Colon (tissue), 2 donors: ENCODE data around the gene KRI1.
"Not testable (repeated sequence)": the region's sequence is repeated elsewhere in the genome, so short reads cannot be mapped to it uniquely, and the experiment has no call there.

Source experiments
- FAIRE-seq: peaks from 2 replicates; lab custom pipeline; 2012; peaks lifted over from hg19 to GRCh38; lab: Jason Lieb, UNC
- donor health status: control.
- donor health status: control.

The KRI1 gene

DNA sequence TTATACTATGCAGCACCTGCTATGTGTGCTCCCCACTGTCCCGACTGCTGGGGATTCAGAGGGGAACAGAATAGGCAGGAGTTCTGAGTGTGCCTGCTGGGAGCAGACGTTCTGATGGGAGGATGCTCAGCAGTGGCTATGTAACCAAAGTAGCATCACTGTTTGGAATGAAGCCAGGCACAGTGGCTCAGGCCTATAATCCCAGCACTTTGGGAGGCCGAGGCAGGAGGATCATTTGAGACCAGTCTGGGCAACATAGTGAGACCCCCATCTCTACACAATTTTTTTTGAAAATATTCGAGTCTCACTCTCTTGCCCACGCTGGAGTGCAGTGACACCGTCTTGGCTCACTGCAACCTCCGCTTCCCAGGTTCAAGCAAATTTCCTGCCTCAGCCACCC lies 16.1 kb downstream of the KRI1 start:
- no peak for FAIRE-seq

DNA sequence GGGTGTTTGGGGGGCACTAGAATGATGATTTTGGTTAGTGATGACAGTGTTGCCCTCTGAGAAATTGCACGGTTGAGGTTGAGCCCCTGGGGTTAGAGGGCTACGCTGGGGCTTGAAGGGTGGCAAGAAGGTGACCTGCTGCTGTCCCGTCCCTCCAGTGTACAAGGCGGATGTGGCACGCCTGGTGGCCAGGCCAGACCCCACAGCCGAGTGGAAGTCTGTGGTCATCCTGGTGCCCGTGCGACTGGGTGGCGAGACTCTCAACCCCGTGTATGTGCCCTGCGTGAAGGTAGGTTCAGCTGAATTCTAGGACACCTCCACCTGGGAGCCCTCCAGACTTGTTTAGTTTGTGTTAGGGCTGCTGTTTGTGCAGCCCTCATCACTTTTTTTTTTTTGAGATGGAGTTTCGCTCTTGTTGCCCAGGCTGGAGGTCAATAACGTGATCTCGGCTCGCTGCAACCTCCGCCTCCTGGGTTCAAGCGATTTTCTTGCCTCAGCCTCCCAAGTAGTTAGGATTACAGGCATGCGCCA lies 17.0 kb downstream of the KRI1 start:
- FAIRE-seq = no peak

DNA sequence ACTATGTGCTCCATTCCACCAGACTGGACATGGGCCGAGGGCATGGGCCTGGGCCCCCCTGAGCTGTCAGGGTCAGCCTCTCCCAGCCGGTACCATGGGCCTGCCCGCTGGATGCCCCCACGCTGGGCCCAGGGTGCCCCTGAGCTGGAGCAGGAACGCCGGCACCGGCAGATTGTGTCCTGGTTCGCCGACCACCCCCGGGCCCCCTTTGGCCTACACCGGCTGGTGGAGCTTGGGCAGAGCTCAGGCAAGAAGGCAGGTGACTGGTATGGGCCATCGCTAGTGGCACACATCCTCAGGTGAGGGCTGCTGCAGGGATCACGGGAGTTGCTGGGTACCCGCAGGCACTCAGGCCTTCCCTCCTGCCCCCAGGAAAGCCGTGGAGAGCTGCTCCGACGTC lies 19.0 kb downstream of the KRI1 start:
- FAIRE-seq = no peak

DNA sequence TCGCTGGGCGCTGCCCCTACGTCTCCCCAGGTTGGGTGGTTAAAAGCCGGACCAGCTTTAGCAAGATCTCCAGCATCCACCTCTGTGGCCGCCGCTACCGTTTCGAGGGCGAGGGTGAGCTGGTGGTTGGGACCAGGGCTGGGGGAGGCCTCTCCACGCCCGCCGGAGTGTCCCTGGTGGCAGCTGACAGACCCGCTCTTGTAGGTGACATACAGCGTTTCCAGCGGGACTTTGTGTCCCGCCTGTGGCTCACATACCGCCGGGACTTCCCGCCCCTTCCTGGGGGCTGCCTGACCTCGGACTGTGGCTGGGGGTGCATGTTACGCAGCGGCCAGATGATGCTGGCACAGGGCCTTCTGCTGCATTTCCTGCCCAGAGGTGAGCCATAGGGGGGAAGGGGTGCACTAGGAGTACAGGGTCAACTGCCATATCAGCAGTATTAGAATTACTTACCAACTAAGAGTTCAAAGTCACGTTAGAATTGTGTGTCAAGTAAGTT lies 21.0 kb downstream of the KRI1 start:
- FAIRE-seq = no peak

DNA sequence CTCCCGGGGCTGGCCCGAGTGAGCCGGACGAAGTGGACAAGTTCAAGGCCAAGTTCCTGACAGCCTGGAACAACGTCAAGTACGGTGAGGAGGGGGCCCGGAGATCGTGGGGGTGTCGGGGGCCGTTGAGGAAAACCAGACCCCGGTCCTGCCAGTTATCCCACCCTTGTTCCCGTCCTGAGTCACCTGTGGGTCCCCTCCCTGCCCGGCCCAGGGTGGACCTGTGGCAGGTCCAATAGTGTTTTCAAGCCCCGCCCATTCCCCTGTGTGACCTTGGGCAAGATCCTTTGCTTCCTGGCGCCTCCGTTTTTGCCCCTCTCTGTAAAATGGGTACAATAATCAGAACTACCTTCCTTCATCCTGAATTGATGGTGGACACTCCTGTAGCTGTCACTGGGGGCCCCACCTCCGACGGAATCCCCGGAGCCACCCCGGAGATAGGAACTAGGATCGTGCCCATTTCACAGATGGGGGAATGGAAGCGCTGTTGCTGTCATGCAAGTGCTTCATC lies 21.5 kb downstream of the KRI1 start:
- FAIRE-seq = no peak

DNA sequence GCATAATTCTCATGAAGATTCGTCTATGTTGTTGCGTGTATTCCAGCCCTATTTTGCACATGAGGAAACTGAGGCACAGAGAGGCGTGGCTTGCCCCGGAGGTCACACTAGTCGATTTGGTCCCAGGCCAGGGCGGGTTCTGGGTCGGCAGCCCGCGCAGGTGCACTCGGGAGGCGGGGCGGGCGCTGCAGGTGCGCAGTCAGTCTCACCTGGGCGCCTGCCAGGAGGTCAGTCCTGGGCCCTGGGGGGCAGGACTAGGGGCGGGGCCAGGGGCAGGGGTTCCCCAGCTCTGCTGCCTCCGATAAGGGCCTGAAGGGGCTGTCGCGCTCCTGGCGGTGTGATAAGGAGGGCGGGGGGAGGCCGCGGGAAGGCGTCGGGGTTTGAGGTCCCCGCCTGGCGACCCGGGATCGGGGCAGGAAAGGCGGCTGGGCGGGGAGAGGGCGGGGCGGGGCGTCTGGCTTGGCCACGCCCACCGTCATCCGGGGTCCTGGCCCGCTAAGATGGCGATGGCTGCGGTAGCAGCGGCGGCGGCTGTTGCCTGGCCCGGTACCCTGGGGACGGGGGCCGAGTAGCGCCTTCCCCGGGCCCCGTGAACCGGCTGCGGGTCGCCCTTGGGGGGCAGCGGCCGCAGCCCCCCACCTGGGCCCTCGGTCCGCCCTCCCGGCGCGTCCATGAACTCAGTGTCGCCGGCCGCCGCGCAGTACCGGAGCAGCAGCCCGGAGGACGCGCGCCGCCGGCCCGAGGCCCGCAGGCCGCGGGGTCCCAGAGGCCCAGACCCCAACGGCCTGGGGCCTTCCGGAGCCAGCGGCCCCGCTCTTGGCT lies 22.2 kb downstream of the KRI1 start, which contains the start of gene ATG4D:
ATG4D (plus strand) TSS at position 485 of the 822 bp plus-strand sequence; CDS start at position 672, 187 bp downstream.
- no peak for FAIRE-seq

DNA sequence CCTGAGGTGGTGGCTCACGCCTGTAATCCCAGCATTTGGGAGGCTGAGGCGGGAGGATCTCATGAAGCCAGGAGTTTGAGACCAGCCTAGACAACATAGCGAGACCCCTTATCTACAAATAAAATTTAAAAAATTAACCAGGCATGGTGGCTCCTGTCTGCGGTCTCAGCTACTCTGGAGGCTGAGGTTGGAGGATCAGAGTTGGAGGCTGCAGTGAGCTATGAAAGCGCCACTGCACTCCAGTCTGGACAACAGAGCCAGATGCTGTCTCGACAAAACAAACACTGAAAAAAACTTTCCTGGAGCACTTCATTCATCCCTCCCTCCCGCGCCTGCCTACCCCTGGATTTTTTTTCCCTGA lies 22.8 kb downstream of the KRI1 start:
- FAIRE-seq = no peak

DNA sequence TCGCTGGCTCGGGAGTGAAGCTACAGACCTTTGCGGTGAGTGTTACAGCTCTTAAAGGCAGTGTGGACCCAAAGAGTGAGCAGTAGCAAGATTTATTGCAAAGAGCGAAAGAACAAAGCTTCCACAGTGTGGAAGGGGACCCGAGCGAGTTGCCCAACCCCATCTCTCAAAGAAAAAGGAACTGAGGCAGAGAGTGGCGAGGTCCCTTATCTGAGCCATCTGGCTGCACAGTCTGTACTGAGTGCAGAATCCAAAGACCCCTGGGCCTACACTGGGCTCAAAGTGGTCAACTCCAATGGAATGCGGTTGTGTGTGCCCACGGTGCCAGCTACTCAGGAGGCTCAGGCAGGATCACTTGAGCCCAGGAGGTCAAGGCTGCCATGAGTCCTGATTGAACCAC lies 26.8 kb downstream of the KRI1 start:
- not testable (repeated sequence) for FAIRE-seq

DNA sequence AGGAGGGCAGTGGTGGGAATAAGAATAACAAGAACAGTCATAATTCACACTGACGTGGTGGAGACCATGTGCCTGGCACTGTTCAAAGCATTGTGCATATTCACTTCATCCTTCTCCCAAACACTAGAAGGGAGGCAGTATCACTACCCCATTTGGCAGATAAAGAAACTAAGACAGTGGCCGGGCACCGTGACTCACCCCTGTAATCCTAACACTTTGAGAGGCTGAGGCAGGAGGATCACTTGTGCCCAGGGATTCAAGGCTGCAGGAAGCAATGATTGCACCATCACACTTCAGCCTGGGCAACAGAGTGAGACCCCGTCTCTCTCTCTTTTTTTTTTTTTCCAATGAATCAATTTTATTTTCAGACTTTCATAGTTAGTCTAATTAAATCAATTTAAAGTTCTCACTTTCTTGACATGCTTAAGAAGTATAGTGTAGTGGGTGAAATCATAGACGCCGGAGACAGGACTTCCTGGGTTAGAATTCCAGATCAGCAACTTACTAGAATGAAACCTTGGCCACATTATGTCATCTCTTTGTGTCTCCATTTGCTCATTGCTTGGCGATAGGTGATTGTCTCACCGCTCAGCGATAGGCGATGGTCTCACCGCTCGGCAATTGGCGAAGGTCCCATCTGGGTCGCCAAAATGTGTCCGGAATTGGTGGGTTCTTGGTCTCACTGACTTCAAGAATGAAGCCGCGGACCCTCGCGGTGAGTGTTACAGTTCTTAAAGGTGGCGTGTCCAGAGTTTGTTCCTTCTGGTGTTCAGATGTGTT lies 27.4 kb downstream of the KRI1 start:
- no peak for FAIRE-seq

DNA sequence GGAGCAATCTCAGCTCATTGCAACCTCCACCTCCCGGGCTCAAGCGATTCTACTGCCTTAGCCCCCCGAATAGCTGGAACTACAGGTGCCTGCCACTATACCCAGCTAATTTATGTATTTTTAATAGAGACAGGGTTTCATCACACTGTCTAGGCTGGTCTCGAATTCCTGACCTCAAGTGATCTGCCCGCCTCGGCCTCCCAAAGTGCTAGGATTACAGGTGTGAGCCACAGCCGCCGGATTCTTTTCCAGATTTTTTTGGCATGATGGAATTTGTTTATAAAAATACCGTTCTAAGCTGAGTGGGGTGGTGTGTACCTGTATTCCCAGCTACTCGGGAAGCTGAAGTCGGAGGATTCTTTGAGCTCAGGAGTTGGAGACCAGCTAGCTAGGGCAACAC lies 28.1 kb downstream of the KRI1 start:
- FAIRE-seq = no peak

DNA sequence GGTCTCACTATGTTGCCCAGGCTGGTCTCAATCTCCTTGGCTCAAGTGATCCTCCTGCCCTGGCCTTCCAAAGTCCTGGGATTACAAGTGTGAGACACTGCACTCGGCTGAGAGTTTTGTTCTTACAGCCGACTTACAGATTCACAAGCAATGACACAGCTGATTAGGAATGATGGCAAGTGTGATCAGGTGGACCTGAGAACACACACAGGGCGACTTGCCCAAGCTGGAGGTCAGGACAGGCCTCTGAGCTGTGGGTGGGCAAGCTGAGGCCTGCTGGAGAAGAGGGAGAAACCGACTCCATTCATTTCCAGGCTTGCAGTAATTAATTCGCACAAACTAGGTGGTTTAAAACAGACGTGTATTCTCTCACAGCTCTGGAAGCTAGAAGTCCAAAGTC lies 30.2 kb downstream of the KRI1 start:
- FAIRE-seq = no peak

DNA sequence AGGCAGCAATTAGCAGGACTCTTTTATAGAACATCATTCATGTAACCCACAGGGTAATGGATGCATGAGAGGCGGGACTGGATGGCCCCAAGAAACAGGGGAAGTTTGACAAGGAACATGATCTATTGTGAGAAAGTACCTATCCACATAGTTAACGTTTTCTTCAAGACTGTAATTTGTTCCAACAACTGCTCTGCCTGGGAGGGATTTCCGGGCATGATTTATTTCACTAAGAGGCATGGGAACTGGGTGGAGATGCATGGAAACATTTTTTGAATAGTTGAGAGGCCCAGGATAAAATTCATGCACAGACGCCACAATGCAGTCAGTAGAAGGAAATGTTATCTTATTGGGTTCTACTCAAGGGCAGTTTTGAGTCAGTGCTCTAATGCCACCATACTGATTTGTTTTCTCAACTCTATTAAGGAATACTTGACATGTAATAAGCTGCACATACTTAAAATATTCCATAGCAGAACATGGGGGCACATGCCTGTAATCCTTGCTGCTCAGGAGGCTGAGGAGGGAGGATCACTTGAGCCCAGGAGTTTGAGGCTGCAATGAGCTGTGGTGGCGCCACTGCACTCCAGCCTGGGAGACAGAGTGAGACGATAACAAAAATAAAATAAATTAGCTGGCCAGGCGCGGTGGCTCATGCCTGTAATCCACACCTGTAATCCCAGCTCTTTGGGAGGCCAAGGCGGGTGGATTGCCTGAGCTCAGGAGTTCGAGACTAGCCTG lies 32.0 kb downstream of the KRI1 start:
- no peak for FAIRE-seq

DNA sequence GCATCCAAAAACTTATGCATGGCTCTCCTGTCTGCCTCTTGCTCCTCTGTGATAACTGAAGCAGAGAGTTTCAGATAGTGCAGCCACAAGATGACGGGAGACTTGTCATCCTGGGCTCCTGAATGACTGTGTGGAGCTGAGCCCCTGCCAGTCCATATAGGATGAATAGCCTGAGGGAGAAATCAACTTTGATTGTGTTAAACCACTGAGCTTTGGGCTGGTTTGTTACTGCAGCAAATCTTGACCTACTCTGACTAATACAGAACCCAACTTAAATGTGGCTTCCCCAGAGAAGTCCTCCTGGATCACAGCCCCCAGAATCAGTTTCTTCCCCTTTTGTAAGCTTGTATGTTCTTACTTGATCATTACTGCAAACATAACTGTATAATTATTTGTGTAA lies 33.4 kb downstream of the KRI1 start:
- FAIRE-seq = no peak

DNA sequence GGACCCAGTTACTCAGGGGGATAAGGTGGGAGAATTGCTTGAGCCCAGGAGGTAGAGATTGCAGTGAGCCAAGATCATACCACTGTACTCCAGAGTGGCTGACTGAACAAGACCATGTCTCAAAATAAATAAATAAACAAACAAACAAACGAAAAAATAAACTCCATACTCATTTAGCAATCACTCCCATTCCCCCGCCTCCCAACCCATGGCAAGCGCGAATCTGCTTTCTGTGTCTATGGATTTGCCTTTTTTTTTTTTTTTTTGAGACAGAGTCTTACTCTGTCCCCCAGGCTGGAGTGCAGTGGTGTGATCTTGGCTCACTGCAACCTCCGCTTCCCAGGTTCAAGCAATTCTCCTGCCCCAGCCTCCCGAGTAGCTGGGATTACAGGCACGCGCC lies 38.9 kb downstream of the KRI1 start:
- not testable (repeated sequence) for FAIRE-seq

DNA sequence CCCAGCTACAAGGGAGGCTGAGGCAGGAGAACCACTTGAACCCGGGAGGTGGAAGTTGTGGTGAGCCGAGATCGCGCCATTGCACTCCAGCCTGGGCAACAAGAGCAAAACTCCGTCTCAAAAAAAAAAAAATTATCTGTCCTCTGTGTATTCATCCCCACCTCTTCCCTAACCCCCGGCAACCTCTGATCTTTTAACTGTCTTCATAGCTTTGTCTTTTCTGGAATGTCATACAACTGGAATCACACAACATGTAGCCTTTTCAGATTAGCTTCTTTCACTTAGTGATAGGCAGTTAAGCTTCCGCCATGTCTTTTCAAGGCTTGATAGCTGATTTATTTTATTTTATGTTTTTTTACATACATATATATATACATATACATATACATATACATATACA lies 40.2 kb downstream of the KRI1 start:
- no peak for FAIRE-seq

DNA sequence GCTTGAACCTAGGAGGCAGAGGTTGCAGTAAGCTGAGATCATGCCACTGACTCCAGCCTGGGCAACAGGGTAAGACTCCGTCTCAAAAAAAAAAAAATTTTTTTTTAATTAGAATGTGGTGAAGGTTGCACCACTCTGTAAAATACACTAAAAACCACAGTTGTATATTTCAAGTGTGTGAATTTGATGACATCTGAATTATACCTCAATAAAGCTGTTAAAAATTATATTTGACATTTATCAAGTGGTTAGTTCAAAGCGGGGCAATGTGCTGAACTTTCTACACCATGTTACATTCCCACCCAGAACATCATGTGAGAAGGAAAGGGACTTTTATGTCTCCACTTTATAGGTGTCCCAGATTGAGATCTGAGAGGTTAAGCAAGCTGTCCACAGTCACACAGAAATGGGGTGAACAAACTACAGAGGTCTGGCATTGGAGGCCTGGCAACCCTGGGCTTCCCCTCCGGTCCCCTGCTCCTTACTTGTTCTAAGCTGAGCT lies 42.6 kb downstream of the KRI1 start:
- no peak for FAIRE-seq

DNA sequence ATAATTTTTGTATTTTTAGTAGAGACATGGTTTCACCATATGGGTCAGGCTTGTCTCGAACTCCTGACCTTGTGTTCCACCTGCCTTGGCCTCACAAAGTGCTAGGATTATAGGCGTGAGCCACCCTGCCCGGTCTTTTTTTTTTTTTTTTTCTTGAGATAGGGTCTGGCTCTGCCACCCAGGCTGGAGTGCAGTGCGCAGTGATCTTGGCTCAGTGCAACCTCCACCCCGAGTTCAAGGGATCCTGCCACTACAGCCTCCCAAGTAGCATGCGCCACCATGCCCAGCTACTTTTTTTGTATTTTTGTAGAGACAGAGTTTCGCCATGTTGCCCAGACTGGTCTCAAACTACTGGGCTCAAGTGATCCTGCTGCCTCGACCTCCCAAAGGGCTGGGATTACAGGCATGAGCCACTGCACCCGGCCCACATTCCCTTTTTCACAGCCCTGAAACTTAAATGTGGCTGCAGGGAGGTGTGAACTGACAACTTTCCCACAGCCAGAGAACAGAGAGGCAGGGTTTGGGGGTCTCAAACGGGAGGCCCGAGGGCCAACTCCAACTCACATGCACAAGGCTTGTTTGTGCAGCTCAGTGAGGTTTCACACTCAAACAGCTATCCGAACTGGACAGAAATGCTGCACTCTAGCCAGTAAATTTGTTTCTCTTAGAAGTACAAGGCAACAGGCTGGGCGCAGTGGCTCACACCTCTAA lies 44.2 kb downstream of the KRI1 start:
- FAIRE-seq = no peak

DNA sequence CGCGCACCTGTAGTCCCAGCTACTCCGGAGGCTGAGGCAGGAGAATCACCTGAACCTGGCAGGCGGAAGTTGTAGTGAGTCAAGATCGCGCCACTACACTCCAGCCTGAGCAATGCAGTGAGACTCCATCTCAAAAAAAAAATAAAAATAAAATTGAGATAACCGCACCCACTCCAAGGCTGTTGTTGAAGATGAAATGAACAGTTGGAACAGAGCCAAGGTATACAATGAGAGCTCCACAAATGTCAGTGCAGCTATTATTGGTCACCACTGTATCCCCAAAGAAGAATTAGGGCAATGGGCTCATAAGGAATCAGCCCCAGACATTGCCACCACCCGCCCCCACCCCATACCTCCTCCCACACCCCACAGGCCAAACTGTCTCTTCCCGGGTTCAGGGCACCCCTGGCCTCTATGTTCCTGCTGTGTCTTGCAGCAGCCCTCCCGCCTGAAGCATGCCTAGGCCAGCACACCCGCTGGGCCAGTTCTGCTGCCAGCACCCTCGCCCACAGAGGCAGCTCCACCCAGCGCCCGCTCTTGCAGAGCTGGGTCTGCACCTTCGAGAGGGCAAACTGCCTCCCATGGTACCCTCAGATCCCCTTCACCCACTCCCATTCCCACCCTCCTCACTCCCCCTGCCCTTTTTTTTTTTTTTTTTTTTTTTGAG lies 45.0 kb downstream of the KRI1 start:
- FAIRE-seq = no peak

DNA sequence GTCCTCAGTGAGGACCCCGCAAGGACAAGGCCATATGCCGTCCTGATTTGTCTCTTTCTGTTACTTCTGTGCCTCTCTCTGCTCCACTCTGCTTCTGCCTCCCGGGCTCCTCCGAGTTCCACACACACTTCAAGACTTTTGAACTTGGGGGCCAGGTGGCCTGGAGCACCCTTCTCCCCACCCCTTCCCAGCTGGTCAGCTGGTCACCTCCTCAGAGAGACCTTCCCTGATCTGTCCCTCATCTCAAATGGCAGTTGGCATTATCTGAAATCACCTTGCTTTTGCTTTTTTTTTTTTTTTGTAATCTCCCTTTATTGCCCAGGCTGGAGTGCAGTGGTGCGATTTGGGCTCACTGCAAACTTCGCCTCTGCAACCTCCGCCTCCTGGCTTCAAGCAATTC lies 46.4 kb downstream of the KRI1 start:
- FAIRE-seq = no peak

DNA sequence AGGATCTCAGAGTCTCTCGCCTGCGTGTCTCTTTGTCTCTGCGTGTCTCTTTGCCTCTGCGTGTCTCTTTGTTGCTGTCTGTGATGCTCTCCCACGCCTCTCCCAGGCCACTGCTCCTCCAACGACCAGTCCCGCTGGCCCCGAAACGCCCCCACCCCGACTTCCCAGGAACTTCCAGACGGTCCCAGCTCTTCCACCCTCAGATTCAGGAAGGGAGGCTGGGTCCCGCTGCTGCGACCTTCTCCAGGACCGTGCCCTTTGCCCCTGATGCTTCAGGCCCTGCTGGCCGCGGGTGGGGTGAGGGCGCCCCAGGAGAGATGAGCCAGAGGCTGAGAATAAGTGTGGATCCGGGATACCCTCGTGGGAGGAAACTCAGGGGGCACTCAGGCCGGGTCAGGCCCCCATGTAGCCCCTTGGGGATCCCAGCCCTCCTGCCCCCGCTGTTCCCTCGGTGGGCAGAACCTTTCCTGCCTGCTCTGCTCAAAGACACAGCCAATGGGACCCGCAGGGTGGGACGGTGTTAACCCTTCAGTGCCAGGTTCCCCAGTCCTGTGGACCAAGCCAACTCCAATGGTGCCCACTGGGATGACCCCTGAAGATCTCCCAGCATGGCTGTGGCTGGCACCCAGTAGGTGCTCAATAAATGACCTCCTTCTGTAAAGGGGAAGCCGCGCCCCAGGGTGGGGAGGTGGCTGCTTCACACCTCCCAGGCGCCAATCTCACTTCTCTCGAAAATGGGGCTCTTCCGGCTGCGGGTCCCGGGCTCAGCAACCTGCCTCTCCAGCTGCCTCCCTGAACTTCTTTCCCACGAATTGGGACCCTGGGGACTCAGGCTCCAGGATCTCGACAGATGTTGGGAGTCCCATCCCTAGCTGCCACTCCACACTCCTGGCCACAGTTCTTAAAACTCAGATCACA lies 47.1 kb downstream of the KRI1 start:
- FAIRE-seq = no peak
